Progenitor cell of endocrine pancreas (in vitro differentiated cells): ENCODE data around the gene EPB41L4B. TPM values are rescaled to one million over a fixed set of nuclear protein-coding genes. Genes with fewer than 3 reads are reported as not detected.

Experiments
- DNase-seq: peaks from one replicate; pipeline ENCODE4 v3.0.0; 2021; ENCODE audit warnings: low spot score; ENCODE audit not compliant: unreplicated experiment
- H3K27ac Mint-ChIP-seq: 2 replicates; pipeline ENCODE4 v1.8.0; 2021; ENCODE audit warnings: mild to moderate bottlenecking, moderate library complexity, mixed read lengths
- H3K27me3 Mint-ChIP-seq: 2 replicates; pipeline ENCODE4 v1.8.0; 2021; ENCODE audit warnings: mixed read lengths
- H3K36me3 Mint-ChIP-seq: 2 replicates; pipeline ENCODE4 v1.8.0; 2022; ENCODE audit warnings: mixed read lengths; ENCODE audit not compliant: insufficient read depth
- H3K4me1 Mint-ChIP-seq: 2 replicates; pipeline ENCODE4 v1.8.0; 2021; ENCODE audit warnings: low read depth, mixed read lengths
- H3K4me3 Mint-ChIP-seq: 2 replicates; pipeline ENCODE4 v1.8.0; 2021; ENCODE audit warnings: low read depth, mild to moderate bottlenecking, moderate library complexity, mixed read lengths
- H3K9me3 Mint-ChIP-seq: 2 replicates; pipeline ENCODE4 v1.8.0; 2021; ENCODE audit warnings: low read depth, mixed read lengths
- total RNA-seq: library from RNA; stranded (reverse); gene quantifications from 2 replicates; pipeline ENCODE4 v1.2.1, GENCODE V29; 2021
- TF ChIP-seq, protein P1 (sequence below): fragments of 200-600 bp; sonication (generic); IDR thresholded peaks from one replicate; pipeline ENCODE4 v1.5.0; 2021; ENCODE audit warnings: antibody characterized with exemption, mild to moderate bottlenecking; ENCODE audit not compliant: unreplicated experiment

The EPB41L4B gene
- total RNA-seq, 1 donor from 2014 or later: 7.7 TPM

DNA sequence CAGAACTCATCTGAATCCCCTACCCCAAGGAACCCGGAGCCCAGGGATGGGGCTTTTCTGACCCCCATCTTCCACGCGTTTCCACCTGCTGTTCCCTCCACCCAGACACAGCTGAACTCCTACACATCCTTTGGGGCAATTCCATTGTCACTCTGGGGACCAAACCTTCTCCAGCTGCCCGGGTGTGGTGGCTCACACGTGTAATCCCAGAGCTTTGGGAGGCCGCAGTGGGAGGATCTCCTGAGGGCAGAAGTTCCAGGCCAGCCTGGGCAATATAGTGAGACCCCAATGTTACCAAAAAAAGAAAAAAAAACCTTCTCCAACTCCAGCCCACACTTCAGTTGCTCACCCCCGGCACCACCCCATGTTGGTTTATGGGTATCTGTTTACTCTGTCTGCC is 8.1 kb downstream of the EPB41L4B start:
- Mint-ChIP-seq H3K27me3 (peaks cover 18% of the 10 kb centered on the region), H3K27ac (no peak overlapping the region), H3K36me3 (no peaks in the 10 kb centered on the region), H3K9me3 (no peaks in the 10 kb centered on the region), H3K4me1 (peaks cover 20% of the 10 kb centered on the region), H3K4me3 (no peak overlapping the region)
- DNase-seq: no peak
- TF ChIP-seq, protein P1, sequence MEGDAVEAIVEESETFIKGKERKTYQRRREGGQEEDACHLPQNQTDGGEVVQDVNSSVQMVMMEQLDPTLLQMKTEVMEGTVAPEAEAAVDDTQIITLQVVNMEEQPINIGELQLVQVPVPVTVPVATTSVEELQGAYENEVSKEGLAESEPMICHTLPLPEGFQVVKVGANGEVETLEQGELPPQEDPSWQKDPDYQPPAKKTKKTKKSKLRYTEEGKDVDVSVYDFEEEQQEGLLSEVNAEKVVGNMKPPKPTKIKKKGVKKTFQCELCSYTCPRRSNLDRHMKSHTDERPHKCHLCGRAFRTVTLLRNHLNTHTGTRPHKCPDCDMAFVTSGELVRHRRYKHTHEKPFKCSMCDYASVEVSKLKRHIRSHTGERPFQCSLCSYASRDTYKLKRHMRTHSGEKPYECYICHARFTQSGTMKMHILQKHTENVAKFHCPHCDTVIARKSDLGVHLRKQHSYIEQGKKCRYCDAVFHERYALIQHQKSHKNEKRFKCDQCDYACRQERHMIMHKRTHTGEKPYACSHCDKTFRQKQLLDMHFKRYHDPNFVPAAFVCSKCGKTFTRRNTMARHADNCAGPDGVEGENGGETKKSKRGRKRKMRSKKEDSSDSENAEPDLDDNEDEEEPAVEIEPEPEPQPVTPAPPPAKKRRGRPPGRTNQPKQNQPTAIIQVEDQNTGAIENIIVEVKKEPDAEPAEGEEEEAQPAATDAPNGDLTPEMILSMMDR: no peak

DNA sequence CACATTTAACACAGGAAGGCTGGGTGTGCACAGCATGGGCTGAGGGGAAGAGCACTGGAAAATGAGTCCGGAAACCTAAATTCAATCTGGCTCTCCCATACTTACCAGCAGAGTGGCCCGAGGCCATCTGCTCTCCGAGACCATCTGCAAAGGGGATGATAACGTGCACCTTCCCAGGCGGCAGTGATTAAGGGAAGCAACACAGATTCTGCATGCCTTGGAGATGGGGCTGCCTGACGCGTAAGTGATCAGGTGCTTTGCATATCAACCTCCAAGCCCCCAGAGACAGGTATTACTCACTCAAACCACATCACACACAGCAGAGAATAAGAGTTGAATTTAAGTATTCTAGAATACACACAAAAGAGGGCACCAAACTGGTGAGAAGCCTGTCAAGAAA is 9.1 kb downstream of the EPB41L4B start:
- Mint-ChIP-seq H3K36me3 (no peaks in the 10 kb centered on the region), H3K27me3 (peaks cover 10% of the 10 kb centered on the region), H3K4me3 (no peak overlapping the region), H3K4me1 (peaks cover 23% of the 10 kb centered on the region), H3K27ac (no peak overlapping the region), H3K9me3 (no peaks in the 10 kb centered on the region)
- DNase-seq: no peak
- TF ChIP-seq, protein P1: no peak

DNA sequence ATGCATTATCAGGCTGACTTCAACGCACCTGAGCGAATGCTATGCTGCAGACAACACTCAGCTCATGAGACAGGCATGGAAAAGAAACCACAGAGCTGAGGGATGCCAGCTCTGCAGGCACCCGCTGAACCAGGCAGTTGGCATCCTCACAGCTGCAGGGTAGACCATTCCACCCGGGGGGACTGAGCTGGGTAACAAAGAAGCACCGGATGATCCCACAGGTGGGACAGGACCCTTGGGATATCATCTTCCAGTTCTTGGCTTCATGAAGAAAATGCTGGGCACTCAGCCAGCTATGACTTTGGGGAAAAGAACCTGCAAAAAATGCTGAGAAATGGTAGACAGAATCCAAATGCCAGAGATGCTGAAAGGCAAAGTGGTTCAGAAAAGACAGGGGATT is 9.6 kb downstream of the EPB41L4B start:
- no peak overlapping the region for H3K4me3 Mint-ChIP-seq
- H3K27me3 Mint-ChIP-seq: peaks cover 9% of the 10 kb centered on the region
- peaks cover 23% of the 10 kb centered on the region for H3K4me1 Mint-ChIP-seq
- H3K36me3 Mint-ChIP-seq: no peaks in the 10 kb centered on the region
- DNase-seq: no peak
- no peaks in the 10 kb centered on the region for H3K9me3 Mint-ChIP-seq
- TF ChIP-seq, protein P1: no peak
- H3K27ac Mint-ChIP-seq: no peak overlapping the region

DNA sequence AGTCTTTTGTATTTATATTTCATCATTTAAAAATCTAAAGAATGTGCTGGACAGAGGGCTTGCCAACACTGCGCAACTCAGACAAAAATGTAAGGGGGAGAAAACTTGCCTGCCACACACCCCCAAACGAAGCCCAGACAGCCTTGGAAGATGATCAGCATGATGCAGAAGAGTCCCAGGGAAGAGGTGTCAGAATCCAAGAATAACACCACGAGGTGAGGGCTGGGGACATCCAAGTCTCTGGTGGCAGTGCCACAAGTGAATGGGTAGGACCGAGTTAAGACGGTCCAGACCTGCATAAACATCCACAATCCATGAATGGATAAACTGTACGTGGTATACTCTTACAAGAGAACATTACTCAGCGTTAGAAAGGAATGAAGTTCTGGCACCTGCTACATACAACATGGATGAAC is 10.4 kb downstream of the EPB41L4B start:
- no peaks in the 10 kb centered on the region for H3K9me3 Mint-ChIP-seq
- no peak overlapping the region for H3K4me3 Mint-ChIP-seq
- no peaks in the 10 kb centered on the region for H3K36me3 Mint-ChIP-seq
- H3K27ac Mint-ChIP-seq: no peak overlapping the region
- TF ChIP-seq, protein P1: no peak
- no peak for DNase-seq
- H3K27me3 Mint-ChIP-seq: peaks cover 2% of the 10 kb centered on the region
- peaks cover 23% of the 10 kb centered on the region for H3K4me1 Mint-ChIP-seq

DNA sequence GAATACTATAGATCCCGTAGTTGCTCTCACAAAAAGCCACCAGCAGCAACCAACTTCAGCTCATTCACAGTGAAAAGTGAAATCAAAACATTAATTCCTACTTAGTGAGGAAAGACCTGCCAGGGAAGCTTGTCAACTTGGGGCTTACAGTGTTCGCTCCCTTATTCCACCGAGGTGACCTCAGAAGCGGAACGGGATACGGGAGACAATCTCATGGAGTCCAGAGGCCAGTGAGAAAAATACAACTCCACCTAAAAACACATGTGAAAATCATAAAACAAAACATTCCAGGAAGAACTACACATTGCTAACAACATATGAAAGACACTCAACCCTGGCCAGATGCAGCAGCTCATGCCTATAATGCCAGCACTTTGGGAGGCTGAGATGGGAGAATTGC is 11.6 kb downstream of the EPB41L4B start:
- TF ChIP-seq, protein P1: no peak
- Mint-ChIP-seq H3K27me3 (no peaks in the 10 kb centered on the region), H3K4me1 (peaks cover 16% of the 10 kb centered on the region), H3K4me3 (no peak overlapping the region), H3K27ac (no peak overlapping the region), H3K9me3 (no peaks in the 10 kb centered on the region), H3K36me3 (no peaks in the 10 kb centered on the region)
- DNase-seq: no peak
